ENCODE measurements around the gene NCOA1.

GRCh38 chr2:24565537-24565936, 74.5 kb downstream of the NCOA1 start:
- no peak for TF ChIP-seq YY1 (IDR thresholded peaks at IDR 0.05; ENCODE audit: low read depth)
- no peak for TF ChIP-seq GABPA (IDR thresholded peaks at IDR 0.05; ENCODE audit: low read depth)
- no peak for TF ChIP-seq RAD21 (IDR thresholded peaks at IDR 0.05; ENCODE audit: low read length)
- no peak for TF ChIP-seq ELF1 (IDR thresholded peaks at IDR 0.05)
- TF ChIP-seq TCF12 (IDR thresholded peaks at IDR 0.05), result no peak
- TF ChIP-seq MXI1 (IDR thresholded peaks at IDR 0.05; ENCODE audit: low read depth, low read length), result no peak
- no peak for TF ChIP-seq CTCF (IDR thresholded peaks at IDR 0.05)
- TF ChIP-seq USF1 (IDR thresholded peaks at IDR 0.05; ENCODE audit: borderline replicate concordance, low read depth), result no peak
- no peak for TF ChIP-seq JUND (IDR thresholded peaks at IDR 0.05)
- TF ChIP-seq RCOR1 (IDR thresholded peaks at IDR 0.05; ENCODE audit: low read length), result no peak
- TF ChIP-seq POLR2AphosphoS5 (IDR thresholded peaks at IDR 0.05; ENCODE audit: low read depth, low read length), result no peak
- TF ChIP-seq TAF1 (IDR thresholded peaks at IDR 0.05; ENCODE audit: borderline replicate concordance, low read depth, low read length), result no peak
- TF ChIP-seq EP300 (IDR thresholded peaks at IDR 0.05; ENCODE audit: borderline replicate concordance in 1 of 2, low read depth in 1 of 2, low read length in 1 of 2), result no peak
